ENCODE results near the gene LPP. TPM values are rescaled to one million over a fixed set of nuclear protein-coding genes. Genes with fewer than 3 reads are reported as not detected.

Gene LPP
- polyA plus RNA-seq, 1 donor (not counting 4 experiments of a cell fraction or from before 2014, with no cell fraction given), result 16.0 TPM

DNA sequence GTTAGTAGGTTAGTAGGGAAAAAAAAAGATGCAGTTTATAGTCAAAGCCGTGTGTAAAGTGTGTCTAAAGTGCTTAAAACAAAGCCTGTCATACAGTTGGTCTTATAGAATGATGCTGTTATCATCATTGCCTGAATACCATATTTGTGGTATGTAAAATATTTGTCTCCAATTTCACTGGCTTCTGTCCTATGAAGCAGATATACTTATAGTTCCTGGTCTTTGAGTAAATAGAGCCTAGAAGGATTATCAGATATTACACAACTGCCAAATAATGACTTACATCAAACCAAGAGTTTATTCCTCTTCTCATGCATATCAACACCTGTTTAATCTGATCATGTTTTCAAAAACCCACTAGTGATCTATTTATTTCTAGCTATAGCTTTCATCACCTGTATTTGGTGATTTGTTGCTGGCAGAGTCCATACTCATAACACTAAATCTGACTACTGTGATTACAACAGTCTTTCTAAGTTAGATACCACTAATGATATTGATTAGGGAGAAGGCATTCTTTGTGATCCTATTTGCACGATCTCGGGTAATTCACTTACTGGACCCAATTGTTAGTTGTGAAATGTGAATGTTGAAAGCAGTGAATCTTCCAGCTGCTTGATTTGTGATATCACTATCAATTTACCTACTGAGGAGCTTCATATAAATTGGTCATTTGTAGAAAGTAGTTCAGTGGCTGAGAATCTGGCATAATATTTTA lies 413.7 kb downstream of the LPP start:
- Histone ChIP-seq H3K79me2 (ENCODE audit: control insufficient read depth, insufficient read depth, low read length) (no peaks in the 10 kb centered on the region), H3K9me1 (ENCODE audit: control insufficient read depth, extremely low read depth, insufficient read depth, low read length) (no peaks in the 10 kb centered on the region), H3K9me3 (ENCODE audit: control insufficient read depth, low read depth, low read length) (no peaks in the 10 kb centered on the region), H3K36me3 (ENCODE audit: control insufficient read depth in 2 of 2, extremely low read depth in 1 of 2, insufficient read depth in 2 of 2, low read length in 2 of 2) (peaks cover 0 to 1% of the 10 kb centered on the region in 2 experiments), H2AFZ (ENCODE audit: control insufficient read depth, low read length) (no peak overlapping the region), H3K4me1 (ENCODE audit: control insufficient read depth, extremely low read depth, insufficient read depth, low read length) (no peaks in the 10 kb centered on the region), H3K4me2 (ENCODE audit: control insufficient read depth, extremely low read depth, insufficient read depth, low read depth, low read length) (no peak overlapping the region), H3K27me3 (ENCODE audit: control insufficient read depth, extremely low read depth, insufficient read depth, low read length) (no peaks in the 10 kb centered on the region), H3K27ac (ENCODE audit: control insufficient read depth, insufficient read depth, low read length) (no peak overlapping the region), H3K4me3 (ENCODE audit: control insufficient read depth in 2 of 3, extremely low read depth in 1 of 3, insufficient read depth in 2 of 3, low read depth in 1 of 3, low read length in 3 of 3) (no peak overlapping the region), H3K9ac (ENCODE audit: control insufficient read depth, extremely low read depth, insufficient read depth, low read length) (no peak overlapping the region), H4K20me1 (ENCODE audit: control insufficient read depth, extremely low read depth, insufficient read depth, low read length) (no peaks in the 10 kb centered on the region)
- DNase-seq (ENCODE audit: low read depth, low spot score) (no peak), FAIRE-seq (no peak)
- TF ChIP-seq EZH2 (IDR thresholded peaks at IDR 0.05; ENCODE audit: low read length) (no peak), CTCF (optimal IDR thresholded peaks at IDR 0.05 in 1 of 3, IDR thresholded peaks at IDR 0.05 in 1 of 3, conservative IDR thresholded peaks at IDR 0.05 in 1 of 3; ENCODE audit: extremely low read depth in 1 of 3, insufficient read depth in 2 of 3, low read length in 3 of 3) (no peak)
- dilution Hi-C loops (cut with MboI; ENCODE audit: extremely low pct_ligation_motif_present, low sequenced_read_pairs), result no loop called here

DNA sequence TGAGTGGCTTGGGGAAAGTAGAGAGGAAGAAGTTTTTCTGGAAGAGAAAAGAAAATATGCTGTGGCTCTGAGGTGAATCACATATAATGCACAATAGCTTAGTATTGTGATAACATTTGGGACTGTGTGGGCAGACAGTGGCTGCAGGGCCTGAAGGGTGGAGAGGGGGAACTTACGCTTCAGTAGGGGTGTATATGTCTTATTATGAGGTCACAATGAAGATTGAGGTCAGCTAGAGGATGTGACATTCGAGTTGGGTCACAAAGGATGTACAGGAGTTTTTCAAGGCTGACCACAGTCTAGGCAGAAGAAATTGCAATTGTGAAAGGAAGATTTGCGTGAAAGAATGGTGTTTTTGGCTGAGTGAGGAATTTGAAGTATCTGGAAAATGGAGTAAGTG lies 414.8 kb downstream of the LPP start:
- Histone ChIP-seq H3K27me3 (ENCODE audit: control insufficient read depth, extremely low read depth, insufficient read depth, low read length) (no peaks in the 10 kb centered on the region), H3K27ac (ENCODE audit: control insufficient read depth, insufficient read depth, low read length) (no peak overlapping the region), H3K9me3 (ENCODE audit: control insufficient read depth, low read depth, low read length) (no peaks in the 10 kb centered on the region), H3K79me2 (ENCODE audit: control insufficient read depth, insufficient read depth, low read length) (no peaks in the 10 kb centered on the region), H3K4me3 (ENCODE audit: control insufficient read depth in 2 of 3, extremely low read depth in 1 of 3, insufficient read depth in 2 of 3, low read depth in 1 of 3, low read length in 3 of 3) (no peak overlapping the region), H4K20me1 (ENCODE audit: control insufficient read depth, extremely low read depth, insufficient read depth, low read length) (no peaks in the 10 kb centered on the region), H3K9me1 (ENCODE audit: control insufficient read depth, extremely low read depth, insufficient read depth, low read length) (no peaks in the 10 kb centered on the region), H3K36me3 (ENCODE audit: control insufficient read depth in 2 of 2, extremely low read depth in 1 of 2, insufficient read depth in 2 of 2, low read length in 2 of 2) (peaks cover 0 to 1% of the 10 kb centered on the region in 2 experiments), H2AFZ (ENCODE audit: control insufficient read depth, low read length) (no peak overlapping the region), H3K4me1 (ENCODE audit: control insufficient read depth, extremely low read depth, insufficient read depth, low read length) (no peaks in the 10 kb centered on the region), H3K4me2 (ENCODE audit: control insufficient read depth, extremely low read depth, insufficient read depth, low read depth, low read length) (no peak overlapping the region), H3K9ac (ENCODE audit: control insufficient read depth, extremely low read depth, insufficient read depth, low read length) (no peak overlapping the region)
- TF ChIP-seq CTCF (optimal IDR thresholded peaks at IDR 0.05 in 1 of 3, IDR thresholded peaks at IDR 0.05 in 1 of 3, conservative IDR thresholded peaks at IDR 0.05 in 1 of 3; ENCODE audit: extremely low read depth in 1 of 3, insufficient read depth in 2 of 3, low read length in 3 of 3) (no peak), EZH2 (IDR thresholded peaks at IDR 0.05; ENCODE audit: low read length) (no peak)
- FAIRE-seq (no peak), DNase-seq (ENCODE audit: low read depth, low spot score) (no peak)
- dilution Hi-C loops (cut with MboI; ENCODE audit: extremely low pct_ligation_motif_present, low sequenced_read_pairs), result no loop called here

All from keratinocyte (primary cell).